DMS114 treated with DMSO at 0.1 percent for 48 hours (cell line): ENCODE data around the gene CIITA.
"Not testable (repeated sequence)": the region's sequence is repeated elsewhere in the genome, so short reads cannot be mapped to it uniquely, and the experiment has no call there.

ENCODE experiments used
- DNase-seq: peaks from one replicate; lab custom pipeline; 2025; ENCODE audit not compliant: unreplicated experiment; lab: John Stamatoyannopoulos, UW

CIITA gene

GRCh38 chr16:10919003-10919351 is 42.0 kb downstream of the CIITA start:
- DNase-seq: no peak

GRCh38 chr16:10920726-10921427 is 43.9 kb downstream of the CIITA start:
- DNase-seq: no peak

GRCh38 chr16:10921536-10922327 is 44.7 kb downstream of the CIITA start:
- no peak for DNase-seq

GRCh38 chr16:10922328-10923145 is 45.5 kb downstream of the CIITA start:
- no peak for DNase-seq

- DNase-seq: no peak
Observed at GRCh38 chr16:10923146-10923649, 46.2 kb downstream of the CIITA start.

GRCh38 chr16:10923650-10924214 is 46.7 kb downstream of the CIITA start:
- no peak for DNase-seq

- DNase-seq: not testable (repeated sequence)
Observed at GRCh38 chr16:10925285-10925684, 48.3 kb downstream of the CIITA start.

- DNase-seq: no peak
Observed at GRCh38 chr16:10926094-10926493, 49.1 kb downstream of the CIITA start.

GRCh38 chr16:10926867-10927266 is 49.9 kb downstream of the CIITA start:
- no peak for DNase-seq

GRCh38 chr16:10927497-10928112 is 50.6 kb downstream of the CIITA start:
- no peak for DNase-seq

GRCh38 chr16:10929097-10929496 is 52.1 kb downstream of the CIITA start:
- not testable (repeated sequence) for DNase-seq

- no peak for DNase-seq
Observed at GRCh38 chr16:10929853-10930754, 53.1 kb downstream of the CIITA start.

GRCh38 chr16:10930755-10931093 is 53.7 kb downstream of the CIITA start:
- no peak for DNase-seq

- DNase-seq: no peak
Observed at GRCh38 chr16:10931134-10931533, 54.1 kb downstream of the CIITA start.

GRCh38 chr16:10931977-10932632 is 55.1 kb downstream of the CIITA start:
- DNase-seq: no peak

GRCh38 chr16:10932959-10933710 is 56.1 kb downstream of the CIITA start:
- no peak for DNase-seq

GRCh38 chr16:10933865-10934264 is 56.9 kb downstream of the CIITA start:
- DNase-seq: no peak

- no peak for DNase-seq
Observed at GRCh38 chr16:10934325-10935107, 57.5 kb downstream of the CIITA start.
